ENCODE measurements around the gene RNF186. TPM values are rescaled to one million over a fixed set of nuclear protein-coding genes. Genes with fewer than 3 reads are reported as not detected.

The RNF186 gene, protein sequence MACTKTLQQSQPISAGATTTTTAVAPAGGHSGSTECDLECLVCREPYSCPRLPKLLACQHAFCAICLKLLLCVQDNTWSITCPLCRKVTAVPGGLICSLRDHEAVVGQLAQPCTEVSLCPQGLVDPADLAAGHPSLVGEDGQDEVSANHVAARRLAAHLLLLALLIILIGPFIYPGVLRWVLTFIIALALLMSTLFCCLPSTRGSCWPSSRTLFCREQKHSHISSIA
- total RNA-seq: not detected

DNA sequence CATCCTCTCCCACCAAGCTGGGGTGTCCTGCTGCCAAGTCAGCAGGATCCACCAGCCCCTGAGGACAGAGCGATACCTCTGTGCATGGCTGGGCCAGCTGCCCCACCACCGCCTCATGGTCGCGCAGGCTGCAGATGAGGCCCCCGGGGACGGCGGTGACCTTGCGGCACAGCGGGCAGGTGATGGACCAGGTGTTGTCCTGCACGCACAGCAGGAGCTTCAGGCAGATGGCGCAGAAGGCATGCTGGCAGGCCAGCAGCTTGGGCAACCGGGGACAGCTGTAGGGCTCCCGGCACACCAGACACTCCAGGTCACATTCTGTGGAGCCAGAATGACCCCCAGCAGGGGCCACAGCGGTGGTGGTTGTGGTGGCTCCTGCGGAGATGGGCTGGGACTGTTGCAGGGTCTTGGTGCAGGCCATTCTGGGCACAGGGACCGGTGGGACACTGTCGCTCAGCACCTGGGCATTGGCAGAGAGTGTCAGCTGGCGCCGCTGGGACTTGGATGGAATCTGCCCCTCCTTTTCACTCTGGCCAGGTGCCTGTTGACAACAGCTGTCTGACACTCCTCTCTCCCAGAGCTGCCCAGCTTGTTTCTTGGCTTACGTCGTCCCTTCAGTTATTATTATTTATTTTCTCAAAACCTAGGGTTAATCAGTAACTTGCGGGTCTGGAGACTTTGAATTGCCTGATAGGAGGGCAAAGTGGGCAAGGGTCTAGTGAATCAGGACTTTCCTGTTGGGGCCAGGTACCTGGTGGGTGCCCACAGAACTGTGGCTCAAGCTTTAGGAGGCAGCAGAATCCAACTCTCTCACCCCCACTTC, at the start of gene RNF186:
Gene RNF186, minus strand, starts transcription at position 603 of the 823 bp plus-strand sequence. Its CDS starts 182 bp downstream, at position 421.
- TF ChIP-seq, protein P1, sequence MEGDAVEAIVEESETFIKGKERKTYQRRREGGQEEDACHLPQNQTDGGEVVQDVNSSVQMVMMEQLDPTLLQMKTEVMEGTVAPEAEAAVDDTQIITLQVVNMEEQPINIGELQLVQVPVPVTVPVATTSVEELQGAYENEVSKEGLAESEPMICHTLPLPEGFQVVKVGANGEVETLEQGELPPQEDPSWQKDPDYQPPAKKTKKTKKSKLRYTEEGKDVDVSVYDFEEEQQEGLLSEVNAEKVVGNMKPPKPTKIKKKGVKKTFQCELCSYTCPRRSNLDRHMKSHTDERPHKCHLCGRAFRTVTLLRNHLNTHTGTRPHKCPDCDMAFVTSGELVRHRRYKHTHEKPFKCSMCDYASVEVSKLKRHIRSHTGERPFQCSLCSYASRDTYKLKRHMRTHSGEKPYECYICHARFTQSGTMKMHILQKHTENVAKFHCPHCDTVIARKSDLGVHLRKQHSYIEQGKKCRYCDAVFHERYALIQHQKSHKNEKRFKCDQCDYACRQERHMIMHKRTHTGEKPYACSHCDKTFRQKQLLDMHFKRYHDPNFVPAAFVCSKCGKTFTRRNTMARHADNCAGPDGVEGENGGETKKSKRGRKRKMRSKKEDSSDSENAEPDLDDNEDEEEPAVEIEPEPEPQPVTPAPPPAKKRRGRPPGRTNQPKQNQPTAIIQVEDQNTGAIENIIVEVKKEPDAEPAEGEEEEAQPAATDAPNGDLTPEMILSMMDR (IDR thresholded peaks at IDR 0.05): no peak
- no peaks in the 10 kb centered on the region for H3K36me3 ChIP-seq
- no peaks in the 10 kb centered on the region for H3K27me3 ChIP-seq (replicated peaks; ENCODE audit: insufficient read depth)
- H3K4me3 ChIP-seq: no peak within 1 kb of the TSS
- no peak for DNase-seq (ENCODE audit: low spot score)
- H3K4me1 ChIP-seq (ENCODE audit: control insufficient read depth in 1 of 2, low read depth in 2 of 2): peaks cover 0 to 7% of the 10 kb centered on the region in 2 donors
- H3K9me3 ChIP-seq: no peaks in the 10 kb centered on the region
- ATAC-seq (ENCODE audit: insufficient number of reproducible peaks, low FRiP score, low read depth): no peak
- no peak within 1 kb of the TSS for H3K27ac ChIP-seq

DNA sequence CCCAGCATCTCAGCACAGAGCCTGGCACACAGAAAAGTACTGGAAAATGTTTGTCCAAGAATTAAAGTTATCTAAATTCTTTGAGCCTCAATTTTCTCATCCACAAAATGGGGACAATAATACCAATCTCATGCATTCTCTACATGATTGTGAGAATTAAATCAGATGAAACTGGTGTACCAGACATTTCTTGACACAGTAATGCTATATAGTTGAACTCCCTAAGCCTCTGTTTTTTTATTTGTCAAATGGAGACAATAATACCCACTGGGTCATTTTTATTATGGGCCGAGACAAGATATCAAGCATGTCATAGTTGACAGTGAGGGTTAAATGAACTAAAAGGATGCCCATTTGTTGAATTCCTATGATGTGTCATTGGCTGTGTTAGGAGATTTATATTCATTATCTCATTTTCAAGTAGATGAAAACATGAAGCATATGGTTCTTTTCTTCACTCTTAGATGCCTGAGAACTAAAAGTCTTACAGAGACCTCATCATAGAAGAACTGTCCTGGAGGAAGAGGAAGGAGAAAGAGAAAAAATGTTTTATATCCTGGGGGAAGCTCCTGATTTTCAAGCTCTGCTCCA, 49.6 kb upstream of the RNF186 start:
- no peaks in the 10 kb centered on the region for H3K36me3 ChIP-seq
- no peak overlapping the region for H3K4me3 ChIP-seq
- DNase-seq (ENCODE audit: low spot score) (no peak), ATAC-seq (ENCODE audit: insufficient number of reproducible peaks, low FRiP score, low read depth) (no peak)
- no peaks in the 10 kb centered on the region for H3K4me1 ChIP-seq (ENCODE audit: control insufficient read depth in 1 of 2, low read depth in 2 of 2)
- no peak overlapping the region for H3K27ac ChIP-seq
- no peaks in the 10 kb centered on the region for H3K9me3 ChIP-seq
- TF ChIP-seq, protein P1 (IDR thresholded peaks at IDR 0.05): no peak
- H3K27me3 ChIP-seq (replicated peaks; ENCODE audit: insufficient read depth): no peaks in the 10 kb centered on the region

DNA sequence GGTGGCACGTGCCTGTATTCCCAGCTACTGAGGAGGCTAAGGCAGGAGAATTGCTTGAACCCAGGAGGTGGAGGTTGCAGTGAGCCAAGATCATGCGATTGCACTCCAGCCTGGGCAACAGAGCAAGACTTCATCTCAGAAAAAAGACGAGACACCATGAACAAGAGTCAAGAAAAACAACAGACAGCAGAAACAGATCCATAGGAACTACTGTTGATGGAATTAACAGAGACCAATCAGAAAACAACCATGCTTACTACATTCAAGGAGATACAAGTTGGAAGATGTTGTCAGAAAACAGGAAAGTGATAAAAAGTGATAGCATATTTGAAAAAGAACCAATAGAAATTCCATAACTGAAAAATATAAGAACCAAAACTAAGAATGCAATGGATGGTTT, 47.9 kb upstream of the RNF186 start:
- ATAC-seq (ENCODE audit: insufficient number of reproducible peaks, low FRiP score, low read depth) (no peak), DNase-seq (ENCODE audit: low spot score) (no peak)
- TF ChIP-seq, protein P1 (IDR thresholded peaks at IDR 0.05): no peak
- Histone ChIP-seq H3K9me3 (no peaks in the 10 kb centered on the region), H3K4me1 (ENCODE audit: control insufficient read depth in 1 of 2, low read depth in 2 of 2) (no peaks in the 10 kb centered on the region), H3K36me3 (no peaks in the 10 kb centered on the region), H3K27me3 (replicated peaks; ENCODE audit: insufficient read depth) (no peaks in the 10 kb centered on the region), H3K4me3 (no peak overlapping the region), H3K27ac (no peak overlapping the region)

DNA sequence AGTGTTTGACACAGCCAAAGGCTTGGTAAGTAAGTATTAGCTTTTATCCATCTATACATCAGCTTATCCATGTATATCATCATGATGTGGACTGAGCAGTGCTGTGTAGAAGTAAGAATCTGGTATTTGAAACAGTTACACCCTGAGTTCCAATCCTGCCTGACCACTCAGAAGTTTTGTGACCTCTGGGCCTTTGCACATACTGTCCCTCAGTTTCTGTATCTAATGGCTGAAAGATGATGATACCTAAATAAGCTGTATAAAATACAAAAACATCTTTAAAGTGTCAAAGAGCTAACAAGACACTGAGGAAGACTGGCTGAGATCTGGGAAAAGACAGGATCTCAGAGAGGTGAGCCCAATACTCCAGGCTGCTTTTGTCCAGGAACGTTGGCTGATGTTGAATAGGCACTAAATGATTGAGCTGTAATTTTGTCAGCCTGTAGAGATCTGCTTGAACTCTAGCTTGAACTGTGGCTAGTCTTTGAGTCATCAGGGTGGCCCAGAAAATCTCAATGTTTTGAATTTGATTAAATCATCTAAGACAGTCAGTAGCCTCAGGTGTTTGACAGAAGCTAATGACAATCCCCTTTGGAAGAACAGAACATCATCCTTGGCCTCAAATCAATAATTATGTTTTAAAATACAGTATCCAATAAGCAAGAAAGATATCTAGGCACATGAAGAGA, 46.9 kb upstream of the RNF186 start:
- Histone ChIP-seq H3K4me3 (no peak overlapping the region), H3K9me3 (no peaks in the 10 kb centered on the region), H3K27me3 (replicated peaks; ENCODE audit: insufficient read depth) (no peaks in the 10 kb centered on the region), H3K36me3 (no peaks in the 10 kb centered on the region), H3K27ac (no peak overlapping the region), H3K4me1 (ENCODE audit: control insufficient read depth in 1 of 2, low read depth in 2 of 2) (no peaks in the 10 kb centered on the region)
- DNase-seq (ENCODE audit: low spot score): no peak
- no peak for ATAC-seq (ENCODE audit: insufficient number of reproducible peaks, low FRiP score, low read depth)
- TF ChIP-seq, protein P1 (IDR thresholded peaks at IDR 0.05): no peak

DNA sequence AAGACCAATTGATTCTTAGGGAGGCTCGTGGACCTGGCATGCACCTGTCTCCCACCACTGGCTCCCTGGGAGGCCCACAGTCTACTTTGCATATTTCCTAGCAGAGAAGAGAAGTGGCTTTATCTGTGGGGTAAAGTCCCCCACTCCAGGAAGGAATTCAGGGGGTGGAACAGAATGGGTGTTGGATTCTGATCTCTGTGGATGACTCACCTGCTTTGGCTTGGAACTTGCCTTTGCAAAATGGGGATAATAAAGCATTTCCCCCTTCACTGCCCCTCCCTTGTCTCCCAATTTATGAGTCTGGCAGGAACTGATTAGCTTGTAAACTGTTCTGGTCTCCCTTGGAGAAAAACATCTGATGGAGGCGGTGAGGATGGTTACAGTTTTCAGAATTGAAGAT, 46.0 kb upstream of the RNF186 start:
- no peaks in the 10 kb centered on the region for H3K27me3 ChIP-seq (replicated peaks; ENCODE audit: insufficient read depth)
- H3K4me1 ChIP-seq (ENCODE audit: control insufficient read depth in 1 of 2, low read depth in 2 of 2): no peaks in the 10 kb centered on the region
- H3K36me3 ChIP-seq: no peaks in the 10 kb centered on the region
- TF ChIP-seq, protein P1 (IDR thresholded peaks at IDR 0.05): no peak
- H3K4me3 ChIP-seq: no peak overlapping the region
- H3K27ac ChIP-seq: no peak overlapping the region
- DNase-seq (ENCODE audit: low spot score) (no peak), ATAC-seq (ENCODE audit: insufficient number of reproducible peaks, low FRiP score, low read depth) (no peak)
- no peaks in the 10 kb centered on the region for H3K9me3 ChIP-seq

Data from thoracic aorta (tissue), 2 donors.